Right ventricle myocardium inferior (tissue), 1 donor: Measurements from ENCODE around the gene CAMKMT. TPM values are rescaled to one million over a fixed set of nuclear protein-coding genes. Genes with fewer than 3 reads are reported as not detected.

Experiments
- ATAC-seq: fragments of 200-7000 bp; cut with Tn5 transposase; one replicate; pipeline ENCODE4 v1.9.1; 2020; ENCODE audit warnings: mild to moderate bottlenecking, moderate library complexity
- DNase-seq: peaks from one replicate; pipeline ENCODE4 v3.0.0; 2021; ENCODE audit errors: missing footprints
- intact Hi-C: fragments of 100-400 bp; cut with DNase I; formaldehyde crosslinking; loops from one replicate; pipeline ENCODE4 v1.11.0; 2022
- total RNA-seq: library from RNA; stranded (reverse); fragmentation: NEBNext Ultra II Directional; extraction: Animal tissue kit (Norgen Biotek cat#: 25700); gene quantifications from one replicate; pipeline ENCODE4 v1.2.1, GENCODE V29; 2021
- donor health status: DM: no; HTN: yes; CAD: no; lungs with severe emphysema.

The CAMKMT gene
- total RNA-seq, 1 donor from 2014 or later, result 4.6 TPM

- DNase-seq, result no peak
- no peak for ATAC-seq
- intact Hi-C loops, result no loop called here
Observed at GRCh38 chr2:44731505-44731904, 369.8 kb downstream of the CAMKMT start.

DNA sequence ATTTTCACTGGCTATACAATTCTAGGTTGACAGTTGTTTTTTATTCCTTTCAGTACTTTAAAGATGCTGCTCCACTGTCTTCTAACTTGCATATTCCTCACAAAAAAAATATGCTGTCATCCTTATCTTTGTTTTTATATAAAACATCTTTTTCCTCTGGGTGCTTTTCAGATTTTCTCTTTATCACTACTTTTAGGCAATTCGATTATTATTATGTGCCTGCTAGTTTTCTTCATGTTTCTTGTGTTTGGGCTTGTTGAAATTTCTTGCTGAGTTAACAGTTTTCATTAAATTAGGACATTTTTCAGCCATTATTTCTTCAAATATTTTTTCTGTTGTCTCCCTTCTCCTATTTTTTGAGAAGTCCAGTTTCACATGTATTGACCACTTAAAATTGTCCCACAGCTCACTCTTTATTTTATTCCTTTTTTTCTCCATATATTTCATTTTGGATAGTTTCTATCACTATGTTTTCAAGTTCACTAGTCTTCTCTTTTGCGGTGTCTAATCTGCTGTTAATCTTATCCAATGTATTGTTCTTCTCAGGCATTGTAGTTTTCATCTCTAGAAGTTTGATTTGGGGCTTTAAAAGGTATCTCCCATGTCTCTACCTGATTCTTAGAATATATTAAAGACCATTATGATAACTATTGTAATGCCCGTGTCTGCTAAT lies 374.7 kb downstream of the CAMKMT start:
- DNase-seq, result no peak
- no peak for ATAC-seq
- intact Hi-C loops, result no loop called here

DNA sequence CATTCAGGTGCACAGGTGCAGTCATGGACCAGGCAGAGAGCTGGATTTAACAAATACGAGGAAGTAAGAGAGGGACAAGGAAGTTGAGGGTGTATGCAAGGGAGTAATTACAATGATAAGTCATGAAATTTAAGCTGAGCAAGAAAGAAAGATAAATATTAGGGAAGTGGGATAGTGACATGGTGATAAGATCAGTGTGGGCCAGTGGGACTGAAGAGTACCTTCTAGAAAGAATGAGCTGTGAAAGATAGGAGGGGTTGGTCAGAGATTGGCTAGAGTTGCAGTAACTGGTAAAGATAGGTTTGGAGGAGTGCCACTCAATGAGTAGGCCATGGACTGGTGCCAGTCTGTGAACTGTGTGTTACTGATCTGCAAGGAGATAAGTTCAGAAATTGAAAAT lies 378.9 kb downstream of the CAMKMT start:
- ATAC-seq (no peak), DNase-seq (no peak)
- intact Hi-C loops, result no loop called here

- DNase-seq (no peak), ATAC-seq (no peak)
- intact Hi-C loops, result no loop called here
Observed at GRCh38 chr2:44741507-44741906, 379.8 kb downstream of the CAMKMT start.

DNA sequence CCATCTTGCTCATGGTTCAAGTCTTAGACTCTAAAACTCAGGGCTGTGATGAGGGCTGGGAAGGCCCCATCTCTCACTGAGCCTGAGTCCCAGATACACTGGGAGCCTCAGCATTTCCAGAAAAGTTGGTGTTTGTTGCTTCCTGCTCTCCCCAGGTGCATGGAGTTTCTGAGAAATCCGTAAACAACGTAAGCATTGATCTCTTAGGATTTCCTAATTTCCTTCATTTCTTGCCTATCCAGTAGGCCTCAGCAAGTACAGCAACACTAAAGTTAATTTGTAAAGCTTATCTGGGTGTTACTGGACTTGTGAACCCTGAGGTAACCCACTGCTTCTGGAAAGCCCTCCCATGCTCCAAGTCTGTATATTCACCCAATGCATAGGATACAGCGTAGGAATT lies 380.3 kb downstream of the CAMKMT start:
- DNase-seq, result no peak
- intact Hi-C loops, result no loop called here
- no peak for ATAC-seq

GRCh38 chr2:44743473-44743872 lies 381.7 kb downstream of the CAMKMT start:
- intact Hi-C loops, result no loop called here
- DNase-seq, result no peak
- no peak for ATAC-seq

DNA sequence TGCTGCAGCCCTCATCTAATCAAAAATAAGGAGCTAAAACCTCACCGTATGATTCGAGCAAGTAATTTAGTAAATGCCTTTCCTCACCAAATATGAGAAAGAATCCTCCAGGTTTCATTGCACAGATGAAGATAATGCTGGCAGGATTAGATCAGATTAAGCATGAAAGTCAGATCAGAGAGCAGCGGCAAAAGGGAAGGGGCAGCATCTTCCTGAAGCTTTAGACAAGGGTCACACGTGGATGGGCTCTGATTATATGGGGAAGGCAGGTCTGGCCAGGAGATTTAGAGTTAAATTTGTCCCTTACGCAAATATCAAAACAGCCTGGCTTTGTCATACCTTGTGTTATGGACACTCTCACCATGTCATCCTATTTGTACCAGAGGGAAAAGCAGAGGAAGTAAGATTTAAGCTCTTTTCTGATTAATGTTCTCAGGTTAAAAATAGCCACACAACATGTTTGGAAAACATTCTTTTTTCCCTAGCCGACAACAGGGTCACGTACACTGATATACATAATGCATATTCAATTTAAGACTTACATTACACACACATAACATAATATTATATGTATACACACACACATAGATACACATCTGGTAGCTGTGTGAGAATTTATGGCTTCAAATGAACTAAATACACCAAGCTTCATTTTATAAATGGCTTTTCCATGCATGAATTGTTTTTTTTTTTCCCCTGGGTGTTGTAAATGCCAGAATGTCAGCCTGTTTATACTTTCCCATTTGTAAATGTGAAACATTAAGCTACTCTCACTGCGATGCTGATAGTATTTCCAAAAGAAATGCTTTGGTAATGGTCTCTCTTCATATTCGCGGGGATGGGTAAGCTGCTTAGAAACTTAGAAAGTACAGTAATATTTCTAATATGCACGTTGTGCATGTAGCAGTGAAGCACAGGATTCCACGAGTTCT lies 383.5 kb downstream of the CAMKMT start:
- intact Hi-C loops, result no loop called here
- ATAC-seq, result no peak

DNA sequence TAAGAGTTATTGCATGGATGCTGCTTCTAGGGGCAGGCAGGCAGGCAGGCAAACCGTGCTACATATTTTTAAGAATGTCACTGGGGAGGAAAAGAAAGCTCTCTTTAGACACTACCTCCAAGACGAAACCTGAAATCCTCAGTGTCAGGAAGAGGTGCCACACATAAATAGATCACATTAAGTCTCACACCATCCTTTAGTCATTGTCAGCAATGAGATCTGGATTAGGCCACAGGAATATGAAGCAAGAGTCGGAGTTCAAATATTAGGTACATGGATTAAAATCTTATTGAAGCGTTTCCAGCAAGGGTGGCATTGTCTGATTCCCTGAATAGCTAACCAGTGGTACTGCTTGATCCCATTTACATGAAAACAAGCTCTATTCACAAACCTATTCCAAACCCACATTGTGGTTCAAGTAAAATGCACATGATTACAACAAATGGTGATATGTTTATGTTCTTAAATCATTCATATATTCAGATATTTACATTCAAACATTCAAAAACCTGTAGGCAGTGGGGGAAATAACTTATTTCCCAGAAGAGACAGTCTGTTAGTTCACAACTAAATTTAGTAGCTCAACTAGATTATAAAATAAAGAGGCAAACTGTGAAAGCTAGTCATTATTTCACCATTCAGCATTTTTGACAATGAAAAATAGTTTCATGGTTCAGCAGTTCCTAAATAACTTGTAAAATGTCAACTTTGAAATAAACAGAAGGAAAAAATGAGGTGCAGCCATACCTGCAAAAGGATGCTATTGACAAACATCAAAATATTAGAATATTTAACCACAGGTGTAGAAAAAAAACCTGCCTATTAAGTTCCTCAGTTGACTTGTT lies 384.4 kb downstream of the CAMKMT start:
- DNase-seq (no peak), ATAC-seq (no peak)
- intact Hi-C loops, result no loop called here

More for the DNA sequence above, 383.5 kb downstream of the CAMKMT start:
- no peak for DNase-seq

DNA sequence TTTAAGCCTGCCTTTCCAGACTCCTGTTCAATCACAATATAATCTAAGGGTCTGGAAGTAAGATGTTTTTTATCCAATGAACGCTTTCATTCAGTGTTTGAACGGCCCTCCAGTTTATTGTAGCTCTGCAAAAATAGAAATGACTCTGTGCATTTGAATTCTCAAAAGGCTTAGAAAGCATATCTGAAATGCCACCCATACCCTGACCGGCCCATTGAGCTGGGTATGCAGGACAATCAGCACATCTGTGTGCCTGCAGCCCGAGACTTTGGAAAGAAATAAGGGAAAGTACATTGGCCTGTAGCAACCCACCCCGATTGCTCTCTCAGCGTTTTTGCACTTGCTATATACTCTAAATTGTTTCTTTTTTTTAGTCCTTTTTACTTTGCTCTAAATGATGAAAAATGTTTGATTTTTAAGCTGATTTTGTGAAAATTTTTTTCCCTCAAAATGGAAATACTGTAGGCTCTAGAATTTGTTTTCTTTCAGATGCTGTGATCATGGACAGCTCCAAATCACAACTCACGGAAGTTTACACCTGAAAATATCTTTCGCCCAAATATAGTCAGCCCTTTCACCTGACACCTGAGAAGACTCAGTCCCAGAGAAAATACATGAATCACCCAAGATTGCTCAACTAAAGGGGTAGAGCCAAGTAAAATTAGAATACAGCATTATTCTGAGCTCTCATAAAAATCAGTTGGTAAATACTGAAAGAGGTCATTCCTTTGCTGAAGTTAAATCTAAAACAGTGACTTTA lies 385.3 kb downstream of the CAMKMT start:
- DNase-seq, result no peak
- intact Hi-C loops, result no loop called here
- ATAC-seq, result no peak

DNA sequence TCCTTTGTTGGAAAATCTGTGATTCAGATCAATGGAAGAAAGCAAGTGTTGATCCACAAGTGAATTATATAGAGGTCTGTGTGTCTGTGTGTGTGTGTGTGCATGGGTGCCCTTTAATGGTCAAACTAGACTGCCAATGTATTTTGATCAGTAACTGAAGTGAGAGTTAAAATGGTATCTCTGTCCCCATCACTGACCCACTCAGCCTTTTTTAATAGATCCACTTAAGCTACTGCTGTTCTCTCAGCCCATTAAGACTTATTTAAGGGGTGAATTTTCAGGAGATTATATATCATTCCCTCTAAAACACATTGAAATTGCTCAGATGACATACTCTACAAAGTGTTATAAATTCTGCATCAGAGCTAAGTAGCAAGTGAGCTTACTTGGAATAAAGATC lies 386.0 kb downstream of the CAMKMT start:
- intact Hi-C loops, result no loop called here
- DNase-seq, result no peak
- ATAC-seq, result no peak

- no peak for ATAC-seq
- DNase-seq, result no peak
- intact Hi-C loops, result no loop called here
Observed at GRCh38 chr2:44751754-44752479, 390.2 kb downstream of the CAMKMT start.

GRCh38 chr2:44752761-44753160 lies 391.0 kb downstream of the CAMKMT start:
- DNase-seq (no peak), ATAC-seq (no peak)
- intact Hi-C loops, result no loop called here

DNA sequence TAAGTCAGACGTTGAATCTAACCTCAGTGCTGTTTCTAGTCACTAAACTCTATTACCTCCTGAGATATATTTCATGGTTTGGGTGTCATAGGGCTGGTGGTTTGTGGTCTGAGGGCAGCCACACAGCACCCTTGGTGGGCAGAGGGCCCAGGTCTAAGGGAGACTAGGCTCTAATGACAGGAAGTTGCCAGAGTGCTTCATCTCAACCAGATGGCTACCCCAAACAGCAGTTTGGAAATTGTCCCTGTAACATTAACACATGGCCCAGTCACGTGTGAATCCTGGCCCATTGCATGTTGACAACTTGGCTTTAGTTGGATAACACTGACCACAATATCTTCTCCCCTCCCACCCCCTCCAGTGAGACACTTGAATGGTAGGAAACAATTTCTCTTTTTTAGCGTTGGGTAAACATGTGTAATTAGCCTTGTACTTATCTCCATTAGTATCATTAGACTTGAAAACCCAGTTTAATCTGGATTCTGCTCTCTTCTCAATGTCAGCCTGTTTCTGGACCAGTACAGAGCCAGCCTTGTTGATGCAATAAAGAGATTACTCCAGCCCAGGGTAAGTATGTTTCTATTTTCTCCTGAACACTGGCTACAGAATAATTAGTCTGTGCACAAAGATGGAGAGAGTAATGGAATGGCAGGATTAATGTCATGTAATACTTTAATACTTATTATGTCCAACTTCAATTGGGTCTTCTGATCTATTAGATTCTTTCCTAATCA lies 392.0 kb downstream of the CAMKMT start:
- ATAC-seq, result no peak
- intact Hi-C loops, result no loop called here

GRCh38 chr2:44758591-44758990 lies 396.8 kb downstream of the CAMKMT start:
- intact Hi-C loops, result no loop called here
- DNase-seq (no peak), ATAC-seq (no peak)

More for the DNA sequence above, 392.0 kb downstream of the CAMKMT start:
- DNase-seq, result no peak

DNA sequence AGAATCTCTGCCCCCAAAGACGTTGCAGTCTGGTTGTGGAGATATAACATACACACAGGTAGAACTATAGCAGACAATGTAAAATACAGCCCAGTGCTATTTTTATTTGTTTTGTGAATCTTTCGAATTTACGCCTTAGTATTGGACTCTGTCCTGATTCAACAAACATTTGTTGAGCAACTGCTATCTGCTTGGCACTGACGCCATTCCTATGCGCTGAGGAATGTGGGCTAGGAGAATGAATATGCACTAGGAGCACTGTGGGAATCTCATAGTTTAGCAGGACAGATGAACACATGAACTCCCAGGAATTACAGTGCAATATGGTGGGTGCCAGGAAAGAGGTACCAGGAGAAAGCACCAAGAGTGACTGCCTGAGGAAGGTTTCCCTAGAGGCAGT lies 398.1 kb downstream of the CAMKMT start:
- no peak for ATAC-seq
- DNase-seq, result no peak
- intact Hi-C loops, result no loop called here

DNA sequence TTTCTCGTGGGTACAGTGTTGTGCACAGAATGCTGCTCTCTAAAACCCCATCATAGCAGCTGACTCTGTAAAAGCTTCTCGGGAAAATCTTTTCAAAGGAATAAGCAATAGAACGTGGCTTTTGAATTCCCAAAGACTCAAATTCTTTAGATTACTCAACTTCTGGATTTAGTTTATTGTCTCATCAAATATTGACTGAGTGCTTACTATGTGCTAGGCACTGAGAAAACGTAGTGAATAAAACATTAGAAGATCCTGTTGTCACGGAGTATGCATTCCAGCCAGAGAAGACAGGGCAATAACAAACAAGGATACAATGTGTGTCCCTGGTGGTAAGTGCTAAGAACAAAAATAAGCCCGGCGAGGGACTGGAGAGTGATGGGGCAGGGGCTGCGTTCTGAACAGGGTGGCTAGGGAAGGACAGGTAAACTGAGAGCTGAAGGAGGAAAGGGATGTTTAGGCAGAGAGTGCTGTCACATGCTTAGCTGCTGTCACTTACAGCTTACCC lies 401.6 kb downstream of the CAMKMT start:
- intact Hi-C loops, result no loop called here
- no peak for ATAC-seq
- DNase-seq, result no peak

DNA sequence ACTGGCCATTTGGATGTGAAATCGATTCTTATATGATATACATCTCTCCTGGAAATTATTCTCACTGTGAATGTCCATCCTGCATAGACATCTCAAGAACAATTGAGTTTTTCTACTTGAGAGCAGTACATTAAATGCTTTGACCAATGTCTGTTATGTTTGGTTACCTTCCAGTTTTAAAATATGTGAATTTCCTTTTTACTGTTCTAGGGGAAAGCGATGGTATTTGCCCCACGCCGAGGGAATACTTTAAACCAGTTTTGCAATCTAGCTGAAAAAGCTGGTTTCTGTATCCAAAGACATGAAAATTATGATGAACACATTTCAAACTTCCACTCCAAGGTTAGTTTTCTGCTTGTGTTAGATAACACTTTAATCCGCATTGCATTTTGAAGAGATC lies 404.5 kb downstream of the CAMKMT start:
- DNase-seq (no peak), ATAC-seq (no peak)
- intact Hi-C loops, result no loop called here
